Thoracic aorta (tissue), 2 donors: ENCODE measurements around the gene DOCK4. TPM values are rescaled to one million over a fixed set of nuclear protein-coding genes. Genes with fewer than 3 reads are reported as not detected.

Experiments
- ATAC-seq: fragments of 150-250 bp; one replicate; pipeline ENCODE4 v1.8.0; 2017; ENCODE audit warnings: low read depth; ENCODE audit not compliant: insufficient number of reproducible peaks, low FRiP score
- DNase-seq: peaks from one replicate; pipeline ENCODE4 v3.0.0-alpha.2; 2020; ENCODE audit warnings: low spot score
- H3K27ac ChIP-seq, 2 donors: fragments of 200-600 bp; sonication (generic); 1 replicate in 1 of 2; 2 replicates in 1 of 2; pipeline ENCODE4 v1.5.1; 2016; ENCODE audit warnings: mild to moderate bottlenecking in 2 of 2, moderate library complexity in 2 of 2
- H3K27me3 ChIP-seq: fragments of 200-600 bp; sonication (generic); replicated peaks from 2 replicates; pipeline ENCODE4 v1.6.0; 2016; ENCODE audit warnings: mild to moderate bottlenecking; ENCODE audit not compliant: insufficient read depth
- H3K36me3 ChIP-seq: fragments of 200-600 bp; sonication (generic); one replicate; pipeline ENCODE4 v1.5.1; 2016
- H3K4me1 ChIP-seq, 2 donors: fragments of 200-600 bp; sonication (generic); 1 replicate in 1 of 2; 2 replicates in 1 of 2; pipeline versions ENCODE4 v1.5.1 to v1.6.0; 2016; ENCODE audit warnings: low read depth in 2 of 2, mild to moderate bottlenecking in 1 of 2; ENCODE audit not compliant: control insufficient read depth in 1 of 2
- H3K4me3 ChIP-seq: fragments of 200-600 bp; sonication (generic); 2 replicates; pipeline ENCODE4 v1.5.1; 2016; ENCODE audit warnings: mild to moderate bottlenecking
- H3K9me3 ChIP-seq: fragments of 200-600 bp; sonication (generic); 2 replicates; pipeline ENCODE4 v1.5.1; 2016
- CTCF ChIP-seq: fragments of 200-600 bp; sonication (generic); IDR thresholded peaks from one replicate; pipeline ENCODE4 v1.5.1; 2019; ENCODE audit warnings: antibody characterized with exemption
- total RNA-seq, 2 donors: library from RNA; depleted of rRNA; stranded (reverse); fragments of >200 nt; gene quantifications; one replicate each; pipeline versions ENCODE4 v1.1.0 to v1.2.3, GENCODE V29; 2016

DOCK4 gene
- total RNA-seq, 2 donors from 2014 or later, result 22.3 to 71.5 TPM

GRCh38 chr7:112042631-112043030, 163.6 kb downstream of the DOCK4 start:
- DNase-seq (no peak), ATAC-seq (no peak)
- Histone ChIP-seq H3K27ac (no peak overlapping the region), H3K4me3 (no peak overlapping the region), H3K4me1 (no peaks in the 10 kb centered on the region), H3K36me3 (no peaks in the 10 kb centered on the region), H3K9me3 (peaks cover 4% of the 10 kb centered on the region), H3K27me3 (no peaks in the 10 kb centered on the region)
- TF ChIP-seq CTCF, result no peak

DNA sequence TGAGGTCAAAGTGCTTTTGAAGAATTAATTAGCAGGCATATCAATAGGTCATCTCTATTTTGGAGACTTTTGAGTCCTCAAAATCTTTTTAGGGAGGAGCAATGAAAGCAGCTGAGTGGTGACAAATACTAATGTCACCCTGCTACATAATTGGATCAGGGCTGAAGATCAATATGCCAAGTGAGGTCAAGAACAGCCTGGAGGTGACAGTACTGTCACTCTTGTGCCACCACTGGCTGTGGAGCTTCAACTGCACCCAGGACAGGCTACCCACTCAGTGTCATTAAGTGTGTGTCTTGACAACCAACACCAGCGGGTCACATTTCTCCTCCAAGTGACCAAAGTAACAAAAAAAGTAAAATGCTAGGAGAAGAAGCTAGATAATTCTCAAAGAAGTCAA, 167.8 kb downstream of the DOCK4 start:
- ATAC-seq, result no peak
- H3K9me3 ChIP-seq, result no peaks in the 10 kb centered on the region
- no peak for TF ChIP-seq CTCF
- H3K4me3 ChIP-seq, result no peak overlapping the region
- H3K27me3 ChIP-seq, result no peaks in the 10 kb centered on the region
- no peaks in the 10 kb centered on the region for H3K4me1 ChIP-seq
- H3K36me3 ChIP-seq, result no peaks in the 10 kb centered on the region
- DNase-seq, result no peak
- no peak overlapping the region for H3K27ac ChIP-seq

- TF ChIP-seq CTCF, result no peak
- no peak for DNase-seq
- Histone ChIP-seq H3K36me3 (no peaks in the 10 kb centered on the region), H3K27ac (no peak overlapping the region), H3K27me3 (no peaks in the 10 kb centered on the region), H3K9me3 (no peaks in the 10 kb centered on the region), H3K4me1 (no peaks in the 10 kb centered on the region), H3K4me3 (no peak overlapping the region)
- no peak for ATAC-seq
Measured at GRCh38 chr7:112036071-112036470, 170.1 kb downstream of the DOCK4 start.

GRCh38 chr7:112031689-112032088, 174.5 kb downstream of the DOCK4 start:
- DNase-seq (no peak), ATAC-seq (no peak)
- Histone ChIP-seq H3K36me3 (no peaks in the 10 kb centered on the region), H3K4me3 (no peak overlapping the region), H3K27ac (no peak overlapping the region), H3K4me1 (no peaks in the 10 kb centered on the region), H3K27me3 (no peaks in the 10 kb centered on the region), H3K9me3 (no peaks in the 10 kb centered on the region)
- TF ChIP-seq CTCF, result no peak

- Histone ChIP-seq H3K9me3 (no peaks in the 10 kb centered on the region), H3K4me1 (peaks cover 0 to 5% of the 10 kb centered on the region in 2 donors), H3K27ac (no peak overlapping the region), H3K4me3 (no peak overlapping the region), H3K27me3 (no peaks in the 10 kb centered on the region), H3K36me3 (no peaks in the 10 kb centered on the region)
- DNase-seq, result no peak
- no peak for ATAC-seq
- TF ChIP-seq CTCF, result no peak
Measured at GRCh38 chr7:112025556-112025955, 180.6 kb downstream of the DOCK4 start.
